HG02623 (cell line): ENCODE measurements around the gene CD160.
"Not testable (repeated sequence)": the region's sequence is repeated elsewhere in the genome, so short reads cannot be mapped to it uniquely, and the experiment has no call there.

ENCODE experiments used
- ATAC-seq: cut with Tn5 transposase; IDR thresholded peaks from one replicate; pipeline ENCODE4 v1.9.1; 2021; ENCODE audit warnings: moderate library complexity; ENCODE audit not compliant: unreplicated experiment

CD160 gene

GRCh38 chr1:145708063-145708462 lies 11.2 kb upstream of the CD160 start:
- no peak for ATAC-seq

- no peak for ATAC-seq
Observed at GRCh38 chr1:145710291-145711027, 8.8 kb upstream of the CD160 start.

- no peak for ATAC-seq
Observed at GRCh38 chr1:145711213-145711651, 8.1 kb upstream of the CD160 start.

GRCh38 chr1:145714524-145715111 lies 4.7 kb upstream of the CD160 start:
- no peak for ATAC-seq

- ATAC-seq, result no peak
Observed at GRCh38 chr1:145716641-145717345, 2.5 kb upstream of the CD160 start.

GRCh38 chr1:145717833-145718232 lies 1.5 kb upstream of the CD160 start:
- no peak for ATAC-seq

GRCh38 chr1:145718465-145718864 lies 834 bp upstream of the CD160 start:
- ATAC-seq, result not testable (repeated sequence)

GRCh38 chr1:145720556-145720877 lies 1.2 kb downstream of the CD160 start:
- no peak for ATAC-seq

- no peak for ATAC-seq
Observed at GRCh38 chr1:145720878-145721671, 1.8 kb downstream of the CD160 start.

- ATAC-seq, result not testable (repeated sequence)
Observed at GRCh38 chr1:145726193-145726592, 6.9 kb downstream of the CD160 start.

- ATAC-seq, result no peak
Observed at GRCh38 chr1:145729196-145729595, 9.9 kb downstream of the CD160 start.

- no peak for ATAC-seq
Observed at GRCh38 chr1:145729666-145730436, 10.6 kb downstream of the CD160 start.

GRCh38 chr1:145730467-145730866 lies 11.2 kb downstream of the CD160 start:
- no peak for ATAC-seq

GRCh38 chr1:145730900-145731299 lies 11.6 kb downstream of the CD160 start:
- ATAC-seq, result no peak

GRCh38 chr1:145736191-145736590 lies 16.9 kb downstream of the CD160 start:
- ATAC-seq, result no peak

GRCh38 chr1:145740269-145740668 lies 21.0 kb downstream of the CD160 start:
- ATAC-seq, result no peak

- ATAC-seq, result no peak
Observed at GRCh38 chr1:145747398-145748247, 28.3 kb downstream of the CD160 start.

GRCh38 chr1:145750426-145750825 lies 31.1 kb downstream of the CD160 start:
- ATAC-seq, result no peak

GRCh38 chr1:145751491-145752037 lies 32.3 kb downstream of the CD160 start:
- ATAC-seq, result no peak
